NT2/D1 (cell line): ENCODE results near the gene PMIS2.

Source experiments
- DNase-seq: peaks from one replicate; pipeline ENCODE4 v3.0.0-alpha.2; 2011; ENCODE audit warnings: low read depth, low spot score
- H3K27me3 ChIP-seq: 2 replicates; pipeline ENCODE4 v1.6.0; 2011; ENCODE audit warnings: mild to moderate bottlenecking; ENCODE audit not compliant: insufficient read length, insufficient read depth
- H3K36me3 ChIP-seq: 2 replicates; pipeline ENCODE4 v1.6.1; 2011; ENCODE audit warnings: mild to moderate bottlenecking, low read length, mixed read lengths; ENCODE audit not compliant: insufficient read depth, insufficient read length
- H3K4me1 ChIP-seq: 2 replicates; pipeline ENCODE4 v1.5.1; 2011; ENCODE audit not compliant: insufficient read depth, insufficient read length
- H3K4me3 ChIP-seq: 2 replicates; pipeline ENCODE4 v1.5.1; 2011; ENCODE audit warnings: low read depth; ENCODE audit not compliant: insufficient read length
- H3K9ac ChIP-seq: 2 replicates; pipeline ENCODE4 v1.6.0; 2011; ENCODE audit warnings: low read depth; ENCODE audit not compliant: insufficient read length
- H3K9me3 ChIP-seq: 2 replicates; pipeline ENCODE4 v1.5.1; 2011; ENCODE audit warnings: mild to moderate bottlenecking, low read length; ENCODE audit not compliant: insufficient read depth
- SUZ12 ChIP-seq: IDR thresholded peaks from 2 replicates; pipeline ENCODE4 v1.6.1; 2011; ENCODE audit not compliant: insufficient read length, insufficient read depth; ENCODE audit errors: extremely low read depth
- YY1 ChIP-seq: IDR thresholded peaks from 2 replicates; pipeline ENCODE4 v1.6.1; 2011; ENCODE audit not compliant: insufficient read length, insufficient read depth
- ZNF274 ChIP-seq: IDR thresholded peaks from 2 replicates; pipeline ENCODE4 v1.6.1; 2011; ENCODE audit warnings: mild to moderate bottlenecking, low read depth, low read length

The PMIS2 gene

GRCh38 chr19:35562336-35562735 lies 23.6 kb upstream of the PMIS2 start:
- Histone ChIP-seq H3K27me3 (peaks cover 13% of the 10 kb centered on the region), H3K9ac (no peak overlapping the region), H3K9me3 (no peaks in the 10 kb centered on the region), H3K4me3 (no peak overlapping the region), H3K4me1 (peaks cover 5% of the 10 kb centered on the region), H3K36me3 (no peaks in the 10 kb centered on the region)
- no peak for TF ChIP-seq SUZ12
- TF ChIP-seq ZNF274, result no peak
- TF ChIP-seq YY1, result no peak
- no peak for DNase-seq

GRCh38 chr19:35562776-35563175 lies 23.2 kb upstream of the PMIS2 start:
- DNase-seq, result no peak
- H3K27me3 ChIP-seq, result peaks cover 13% of the 10 kb centered on the region
- no peaks in the 10 kb centered on the region for H3K9me3 ChIP-seq
- H3K9ac ChIP-seq, result no peak overlapping the region
- H3K4me1 ChIP-seq, result peaks cover 5% of the 10 kb centered on the region
- no peak overlapping the region for H3K4me3 ChIP-seq
- no peaks in the 10 kb centered on the region for H3K36me3 ChIP-seq
- no peak for TF ChIP-seq ZNF274
- no peak for TF ChIP-seq SUZ12
- TF ChIP-seq YY1, result no peak

- Histone ChIP-seq H3K9ac (no peak within 1 kb of the TSS), H3K27me3 (peaks cover 13% of the 10 kb centered on the region), H3K9me3 (no peaks in the 10 kb centered on the region), H3K36me3 (no peaks in the 10 kb centered on the region), H3K4me1 (peaks cover 5% of the 10 kb centered on the region), H3K4me3 (no peak within 1 kb of the TSS)
- TF ChIP-seq ZNF274, result no peak
- TF ChIP-seq SUZ12, result no peak
- no peak for TF ChIP-seq YY1
- DNase-seq, result no peak
Measured at GRCh38 chr19:35563207-35563829, 22.7 kb upstream of the PMIS2 start, which contains the start of gene ATP4A. TSS of gene ATP4A (minus strand) at chr19:35563658. CDS start at chr19:35563629, 29 bp downstream.

GRCh38 chr19:35565016-35565856 lies 20.7 kb upstream of the PMIS2 start:
- Histone ChIP-seq H3K4me3 (no peak overlapping the region), H3K27me3 (no peaks in the 10 kb centered on the region), H3K9me3 (no peaks in the 10 kb centered on the region), H3K36me3 (no peaks in the 10 kb centered on the region), H3K9ac (peak overlapping the region; percentile 32), H3K4me1 (no peaks in the 10 kb centered on the region)
- no peak for DNase-seq
- TF ChIP-seq SUZ12 (no peak), YY1 (no peak), ZNF274 (no peak)

GRCh38 chr19:35566738-35567137 lies 19.2 kb upstream of the PMIS2 start:
- Histone ChIP-seq H3K4me3 (no peak overlapping the region), H3K4me1 (peaks cover 4% of the 10 kb centered on the region), H3K9me3 (no peaks in the 10 kb centered on the region), H3K9ac (no peak overlapping the region), H3K27me3 (no peaks in the 10 kb centered on the region), H3K36me3 (no peaks in the 10 kb centered on the region)
- no peak for TF ChIP-seq ZNF274
- TF ChIP-seq SUZ12, result no peak
- no peak for TF ChIP-seq YY1
- no peak for DNase-seq

DNA sequence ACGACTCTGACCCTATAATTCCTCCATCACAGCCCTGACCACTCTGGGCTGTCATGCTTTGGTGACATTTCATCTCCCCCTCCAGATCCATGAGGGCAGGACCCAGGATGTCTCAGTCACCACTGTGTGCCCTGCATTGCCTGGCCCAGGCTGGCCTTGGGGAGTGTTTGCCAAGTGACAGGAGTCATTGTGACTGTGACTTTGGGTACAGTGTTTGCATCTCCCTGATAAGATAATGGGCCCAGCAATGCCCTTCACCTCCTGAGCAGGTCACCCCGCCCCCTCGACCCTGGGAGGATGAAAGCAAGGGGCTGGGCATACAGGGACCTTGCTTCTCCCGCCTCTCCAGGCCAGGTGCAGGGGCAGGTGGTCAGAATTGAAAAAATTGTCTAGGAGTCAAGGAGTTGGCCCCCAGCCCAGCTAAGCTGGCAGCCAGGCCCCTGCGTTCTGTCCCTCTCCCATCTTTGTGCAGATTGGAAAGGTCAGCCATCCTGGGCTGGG lies 16.6 kb upstream of the PMIS2 start:
- no peak for TF ChIP-seq YY1
- no peak overlapping the region for H3K9ac ChIP-seq
- DNase-seq, result no peak
- no peaks in the 10 kb centered on the region for H3K27me3 ChIP-seq
- H3K4me1 ChIP-seq, result peaks cover 4% of the 10 kb centered on the region
- H3K9me3 ChIP-seq, result no peaks in the 10 kb centered on the region
- no peaks in the 10 kb centered on the region for H3K36me3 ChIP-seq
- no peak overlapping the region for H3K4me3 ChIP-seq

DNA sequence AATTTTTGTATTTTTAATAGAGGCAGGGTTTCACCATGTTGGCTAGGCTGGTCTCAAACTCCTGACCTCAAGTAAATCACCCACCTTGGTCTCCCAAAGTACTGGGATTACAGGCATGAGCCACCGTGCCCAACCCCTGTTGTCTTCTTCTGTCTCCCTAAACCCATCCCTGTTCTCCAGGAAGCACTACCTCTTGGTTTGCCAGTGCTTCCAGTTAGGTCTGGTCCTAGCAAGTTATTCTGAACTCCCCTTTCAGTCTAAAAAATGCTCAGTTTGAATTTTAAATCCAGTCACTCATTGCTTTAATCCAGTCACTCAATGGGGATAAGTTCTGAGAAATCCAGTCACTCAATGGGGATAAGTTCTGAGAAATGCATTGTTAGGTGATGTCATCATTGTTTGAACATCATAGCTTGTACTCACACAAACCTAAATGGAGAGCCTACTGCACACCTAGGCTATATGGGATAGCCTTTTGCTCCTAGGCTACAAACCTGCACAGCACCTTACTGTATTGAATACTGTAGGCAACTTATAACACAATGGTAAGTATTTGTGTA lies 14.5 kb upstream of the PMIS2 start:
- no peaks in the 10 kb centered on the region for H3K27me3 ChIP-seq
- no peak overlapping the region for H3K9ac ChIP-seq
- TF ChIP-seq YY1 (no peak), ZNF274 (no peak), SUZ12 (no peak)
- H3K36me3 ChIP-seq, result no peaks in the 10 kb centered on the region
- peaks cover 4% of the 10 kb centered on the region for H3K4me1 ChIP-seq
- peaks cover 13% of the 10 kb centered on the region for H3K9me3 ChIP-seq
- no peak overlapping the region for H3K4me3 ChIP-seq
- DNase-seq, result no peak
